GM19397 (cell line): ENCODE data around the gene CDKAL1.

Experiments
- ATAC-seq: cut with Tn5 transposase; IDR thresholded peaks from one replicate; pipeline ENCODE4 v1.9.1; 2021; ENCODE audit warnings: mild to moderate bottlenecking, moderate library complexity; ENCODE audit not compliant: unreplicated experiment

CDKAL1 gene

DNA sequence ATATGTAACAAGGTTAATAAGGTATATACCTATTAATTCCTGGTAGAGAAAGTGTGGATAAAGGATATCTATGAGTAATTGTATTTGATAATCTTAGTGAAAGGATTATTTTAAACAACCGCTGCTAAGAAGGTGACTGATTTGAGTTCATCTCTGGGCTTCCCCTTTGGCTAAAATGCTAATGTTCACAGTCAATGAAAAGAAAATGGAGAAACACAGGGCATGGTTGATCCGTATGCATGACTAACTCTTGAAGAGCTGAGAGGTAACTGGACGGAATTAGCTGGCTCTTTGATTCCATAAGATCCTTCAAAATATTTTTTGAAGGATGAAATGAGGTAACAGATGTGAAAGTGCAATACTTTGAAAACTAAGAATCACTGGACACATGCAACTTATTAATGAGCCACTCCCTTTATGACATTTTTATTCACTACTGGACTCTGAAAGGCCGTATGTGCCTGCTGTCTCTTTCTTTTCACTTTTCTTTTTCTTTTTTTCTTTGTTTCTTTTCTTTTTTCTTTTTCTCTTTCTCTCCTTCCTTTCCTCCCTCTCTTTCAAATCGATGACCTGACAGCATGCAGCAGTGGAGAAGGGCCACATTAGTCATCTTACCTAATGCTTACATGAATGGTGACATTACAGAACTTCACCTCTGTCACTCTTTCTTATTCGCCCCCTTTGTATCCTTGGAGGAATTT lies 464.6 kb downstream of the CDKAL1 start:
- no peak for ATAC-seq

DNA sequence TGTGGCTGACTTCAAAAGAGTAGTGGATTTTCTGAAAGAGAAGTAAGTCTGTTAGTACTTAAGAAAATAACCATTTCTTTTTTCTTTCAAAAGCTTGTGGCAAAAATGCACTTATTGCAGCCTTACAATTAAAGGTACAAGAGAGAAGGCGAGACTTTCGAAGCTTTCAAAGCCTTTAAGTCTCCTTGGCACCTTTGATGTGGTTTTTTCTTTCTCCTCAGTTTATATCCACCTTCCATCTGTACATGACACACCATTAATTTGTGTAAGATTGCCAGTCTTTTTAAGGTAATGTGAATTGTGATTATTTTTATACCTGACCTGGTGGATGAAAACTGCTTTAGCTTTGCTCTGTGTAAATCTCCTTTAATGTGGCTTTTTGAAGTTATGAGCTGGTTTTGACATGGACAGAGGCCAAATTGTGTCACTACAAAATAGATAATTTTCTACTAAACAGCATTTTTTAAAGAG lies 466.1 kb downstream of the CDKAL1 start:
- ATAC-seq = no peak

DNA sequence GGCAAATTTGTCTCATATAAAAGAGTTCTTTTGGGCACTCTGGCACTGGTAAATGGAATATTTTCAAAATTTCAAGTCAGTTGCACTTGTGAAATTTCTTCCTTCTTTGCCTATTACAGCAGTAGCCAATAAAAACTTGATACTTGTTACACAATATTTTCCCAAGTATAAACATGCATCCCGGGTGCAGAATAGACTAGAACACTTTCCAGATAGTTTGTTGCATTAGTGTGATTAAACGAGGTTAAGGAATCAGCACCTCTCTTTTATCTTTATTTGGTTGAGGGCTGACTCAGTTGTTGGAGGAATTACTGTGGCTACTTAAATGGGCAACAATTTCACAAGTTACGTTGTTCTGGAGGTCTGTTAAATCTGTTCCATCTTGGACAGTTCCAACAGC lies 467.5 kb downstream of the CDKAL1 start:
- no peak for ATAC-seq

DNA sequence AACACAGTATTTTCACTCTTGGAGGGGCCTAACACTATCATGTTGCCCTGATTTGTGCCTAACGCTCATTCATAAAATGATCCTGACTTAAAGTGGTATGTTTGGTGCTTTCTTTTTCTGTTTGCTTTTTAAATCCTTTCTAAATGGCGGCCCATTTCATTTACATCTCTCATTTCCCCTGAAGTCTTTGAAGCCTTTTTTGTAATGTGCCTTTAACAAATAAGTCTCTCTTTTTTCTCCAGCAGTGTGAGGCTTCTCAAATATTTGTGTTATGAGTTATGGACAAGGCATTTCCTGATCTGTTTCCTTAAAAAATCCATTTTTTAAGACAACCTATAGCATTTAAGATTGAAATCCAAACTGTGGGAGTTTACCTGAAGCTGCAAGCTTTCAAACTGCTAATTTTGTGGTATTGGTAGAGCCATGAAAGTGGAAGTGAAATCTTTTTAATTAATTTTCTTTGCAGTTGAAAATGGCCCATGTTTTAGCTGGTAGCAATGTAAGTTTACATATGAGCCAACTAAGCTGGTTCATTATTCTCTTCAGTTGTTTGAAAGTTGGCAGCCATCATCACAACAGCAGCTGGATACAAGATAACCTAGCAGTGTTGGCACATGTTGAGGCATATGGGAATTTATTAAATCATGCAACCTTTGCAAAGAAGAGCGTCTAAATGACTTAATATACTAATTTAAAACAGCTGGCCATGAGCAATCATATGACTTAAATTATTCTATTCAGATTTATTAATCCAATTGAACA lies 469.7 kb downstream of the CDKAL1 start:
- ATAC-seq = peak; percentile 70

DNA sequence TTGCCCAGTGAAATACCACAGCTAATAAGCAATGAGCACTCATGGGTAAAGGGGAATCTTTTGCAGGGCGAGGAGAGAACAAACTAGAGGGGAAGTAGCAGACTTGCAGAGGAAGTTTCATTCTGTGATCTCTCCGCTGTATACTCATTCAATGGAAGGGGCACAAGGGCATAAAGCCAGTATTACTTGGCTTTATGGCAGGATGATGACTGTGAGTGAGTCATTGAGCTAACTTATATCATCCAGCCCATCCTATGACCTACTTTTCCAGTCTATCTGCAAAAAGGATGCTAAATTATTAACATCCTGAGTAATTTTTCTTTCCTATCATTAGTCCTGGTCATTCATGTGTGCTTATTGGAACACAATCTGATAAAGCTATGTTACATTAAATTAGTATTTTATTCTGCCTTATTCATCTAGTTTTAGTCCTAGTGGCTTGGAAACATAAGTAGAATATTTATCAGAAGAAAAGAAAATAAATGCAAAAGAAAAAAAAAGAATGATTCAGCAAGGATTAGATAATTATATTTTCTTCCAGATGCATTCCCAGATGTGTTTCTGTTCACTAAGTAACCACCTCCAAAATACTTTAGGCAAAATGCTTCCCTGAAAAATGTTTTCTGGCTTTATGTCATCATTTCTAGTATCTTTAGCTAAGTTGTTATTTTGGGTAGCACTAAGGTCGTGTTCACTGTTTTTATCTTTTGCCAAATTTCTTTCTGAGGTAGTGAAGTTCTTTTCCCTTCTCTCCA lies 471.7 kb downstream of the CDKAL1 start:
- ATAC-seq = peak; percentile 58

DNA sequence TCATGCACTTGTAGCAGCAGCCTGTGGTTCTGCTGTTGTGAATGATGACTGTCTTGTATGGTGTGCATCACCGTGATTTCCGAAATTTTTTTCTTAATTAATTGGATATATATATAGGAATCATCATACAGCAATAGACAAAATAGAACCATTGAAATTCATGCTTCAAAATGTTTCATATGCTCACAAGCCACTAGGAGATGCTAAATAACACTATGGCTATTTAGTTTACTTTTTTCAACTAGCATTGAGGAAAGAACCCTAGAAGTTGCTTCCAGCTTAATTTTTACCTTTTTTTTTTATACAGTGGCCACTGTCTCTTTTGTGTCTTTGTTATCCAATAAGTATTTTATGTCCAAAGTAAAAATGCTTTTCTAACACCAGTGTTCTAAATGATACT lies 485.4 kb downstream of the CDKAL1 start:
- ATAC-seq = no peak

DNA sequence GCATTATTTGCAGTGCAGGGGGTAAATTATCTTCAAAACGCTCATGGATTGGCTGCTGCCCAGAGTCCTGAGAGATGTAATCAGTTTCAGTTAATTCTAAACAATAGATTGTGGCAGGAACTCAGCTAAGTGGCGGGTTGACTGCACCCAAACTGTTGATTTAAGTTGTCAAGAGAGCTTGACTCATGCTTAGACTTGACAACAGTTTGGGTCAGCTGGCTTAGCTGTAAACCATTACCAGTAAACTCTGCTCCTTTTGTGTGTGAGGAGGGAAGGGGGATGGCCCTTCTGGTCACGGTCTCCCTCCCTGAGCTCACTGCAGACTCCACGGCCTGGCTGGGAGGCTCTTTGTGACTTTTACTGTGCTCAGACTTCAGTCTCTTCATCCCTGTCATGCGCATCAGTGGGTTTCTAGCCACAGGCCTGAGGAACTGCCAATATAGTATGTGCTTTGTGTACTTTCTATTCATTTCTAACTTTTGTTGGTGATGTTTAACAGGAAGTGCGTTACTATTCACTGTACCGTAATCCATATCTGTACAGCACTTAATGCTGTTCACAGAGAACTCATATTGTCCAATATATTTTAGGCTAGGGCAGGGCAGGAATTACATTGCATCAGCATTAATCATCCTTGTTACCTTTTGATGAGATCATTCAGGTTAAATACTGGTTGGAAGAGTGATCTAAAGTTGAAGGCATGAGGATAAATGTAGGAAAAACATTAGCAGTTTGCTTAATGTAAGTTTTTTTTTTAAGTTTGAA lies 488.3 kb downstream of the CDKAL1 start:
- ATAC-seq = peak; percentile 97

DNA sequence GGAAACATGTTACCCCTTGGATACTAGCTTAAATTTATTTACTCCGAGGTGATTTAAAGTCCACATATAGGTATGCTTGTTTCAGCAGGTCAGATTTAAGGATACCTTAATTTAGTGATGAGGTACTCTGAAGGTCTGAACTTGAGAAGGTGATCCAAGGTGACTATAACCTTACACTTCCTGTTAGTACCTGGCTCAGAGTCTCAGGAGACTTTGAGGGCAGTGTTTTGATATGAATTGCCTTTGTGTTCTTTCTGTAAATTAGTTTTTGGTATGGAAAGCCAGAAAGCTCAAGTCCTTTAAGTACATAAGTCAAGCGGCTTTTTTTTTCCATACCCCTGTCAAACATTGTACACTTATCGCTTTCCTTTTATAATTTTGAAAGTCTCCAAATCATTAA lies 489.0 kb downstream of the CDKAL1 start:
- ATAC-seq = no peak

DNA sequence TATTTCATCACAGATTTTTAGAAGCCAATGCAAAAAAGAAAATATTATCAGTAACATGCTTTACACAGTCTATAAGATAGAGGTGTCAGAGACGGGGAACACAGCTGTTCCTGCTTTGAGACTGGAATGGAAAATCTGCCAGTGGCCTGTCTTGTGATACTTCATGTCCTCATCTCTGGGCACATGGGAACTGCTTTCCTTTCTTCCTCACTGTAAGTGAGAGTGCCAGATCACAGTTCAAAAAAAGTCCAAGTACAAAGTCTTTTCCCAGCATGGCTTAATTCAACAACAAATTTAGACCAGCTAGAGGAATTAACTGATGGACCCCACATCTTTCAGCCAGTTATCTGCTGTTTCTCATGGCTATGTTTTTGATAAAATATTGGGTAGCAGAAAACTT lies 490.4 kb downstream of the CDKAL1 start:
- ATAC-seq = no peak

DNA sequence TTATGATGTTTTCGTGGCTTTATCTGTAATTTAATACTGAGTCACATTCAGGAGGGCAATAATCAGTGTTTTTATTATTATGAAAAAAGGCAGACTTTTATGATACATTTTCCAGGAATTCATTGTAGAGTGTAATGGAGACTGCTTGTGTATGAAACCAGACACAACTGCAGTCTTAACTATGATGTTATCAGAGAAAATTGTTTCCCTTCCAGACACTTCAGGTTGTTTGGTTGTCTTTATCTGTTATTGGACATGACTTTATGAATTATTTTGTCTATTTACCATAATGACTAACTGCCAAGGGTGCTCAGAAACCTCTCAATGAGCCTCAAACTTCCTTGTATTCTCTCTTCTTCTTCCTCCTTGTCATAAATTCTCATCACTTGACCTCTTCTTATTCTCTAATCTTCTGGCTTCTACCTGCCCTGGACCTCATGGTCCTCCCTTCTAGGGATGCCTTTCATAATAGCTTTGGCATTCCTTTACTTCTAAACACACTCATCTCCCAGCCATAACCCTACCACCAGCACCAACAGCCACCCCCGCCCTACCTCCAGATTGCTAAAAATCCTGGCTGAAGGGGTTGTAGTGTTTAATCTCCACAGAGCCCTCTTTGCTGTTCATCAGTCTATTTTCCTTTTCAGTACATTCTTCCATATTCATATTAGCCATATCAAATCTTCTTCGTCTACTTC lies 492.5 kb downstream of the CDKAL1 start:
- no peak for ATAC-seq

DNA sequence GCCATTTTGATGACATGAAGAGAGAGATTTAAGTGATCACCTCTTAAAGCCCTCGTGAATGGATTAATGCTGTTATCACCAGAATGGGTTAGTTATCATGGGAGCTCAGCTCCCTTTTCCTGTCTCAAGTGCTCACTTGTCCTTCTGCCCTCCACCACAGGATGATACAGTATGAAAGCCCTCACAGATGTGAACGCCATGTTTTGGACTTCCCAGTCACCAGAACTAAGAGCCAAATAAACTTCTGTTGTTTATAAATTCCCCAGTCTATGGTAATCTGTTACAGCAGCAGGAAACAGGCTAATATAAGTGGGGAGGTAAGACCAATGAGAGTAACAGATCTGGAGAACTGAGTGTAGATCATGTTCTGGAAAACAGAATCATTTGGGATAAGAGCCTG lies 493.2 kb downstream of the CDKAL1 start:
- no peak for ATAC-seq

DNA sequence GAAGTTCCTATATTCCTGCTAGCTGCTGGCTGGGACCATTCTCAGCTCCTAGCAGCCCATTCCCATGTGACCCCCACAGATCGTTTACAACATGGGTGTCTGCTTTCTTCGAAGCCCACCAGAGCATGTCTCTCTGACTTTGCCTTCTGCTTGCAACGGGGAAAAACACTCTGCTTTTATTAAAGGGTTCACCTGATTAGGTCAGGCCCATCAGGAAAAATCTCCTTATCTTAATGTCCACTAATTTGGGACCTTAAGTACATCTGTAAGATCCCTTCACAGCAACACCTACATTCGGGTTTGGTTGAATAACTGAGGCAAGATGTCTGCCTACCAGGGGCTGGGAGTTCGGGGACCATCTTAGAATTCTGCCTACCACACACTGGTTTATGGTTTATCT lies 496.9 kb downstream of the CDKAL1 start:
- no peak for ATAC-seq

DNA sequence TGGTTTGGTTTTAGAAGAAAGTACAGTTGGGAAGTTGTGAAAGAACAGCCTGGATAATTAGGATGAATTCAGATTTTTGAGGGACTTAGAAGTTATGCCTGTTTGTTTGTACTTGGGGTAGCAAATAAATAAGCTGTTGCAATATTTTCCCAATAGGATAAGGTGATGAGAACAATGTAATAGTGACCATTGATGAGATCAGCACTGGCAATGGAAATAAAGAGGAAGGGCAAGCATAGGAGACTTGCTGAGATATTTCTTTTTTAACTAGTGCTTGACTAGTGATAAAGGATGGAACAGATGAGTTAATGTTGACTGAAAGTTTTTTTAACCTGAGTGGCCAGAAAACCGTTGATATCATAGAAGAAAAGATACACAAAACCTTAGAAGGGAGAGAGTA lies 498.8 kb downstream of the CDKAL1 start:
- ATAC-seq = no peak

DNA sequence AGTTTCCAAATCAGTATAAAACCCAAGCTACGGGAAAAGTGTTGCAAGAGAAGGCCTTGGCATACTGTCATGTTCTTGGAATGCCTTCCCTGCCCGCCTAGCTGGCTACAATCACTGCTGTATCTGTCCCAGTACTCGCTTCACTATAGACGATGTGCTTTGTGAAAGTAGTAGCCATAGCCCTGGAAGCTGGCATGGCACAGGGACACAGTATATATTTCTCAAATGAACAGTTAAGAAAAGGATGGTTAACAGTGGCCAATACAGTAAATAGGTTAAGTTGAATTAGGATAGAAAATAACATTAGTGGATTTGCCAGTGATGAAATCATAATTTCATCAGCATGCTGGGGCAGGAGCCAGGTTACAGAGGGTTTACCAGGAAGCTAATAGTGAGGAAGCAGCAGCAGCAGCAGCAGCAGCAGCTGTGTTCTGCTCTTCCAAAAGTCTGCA lies 499.3 kb downstream of the CDKAL1 start:
- ATAC-seq = no peak

DNA sequence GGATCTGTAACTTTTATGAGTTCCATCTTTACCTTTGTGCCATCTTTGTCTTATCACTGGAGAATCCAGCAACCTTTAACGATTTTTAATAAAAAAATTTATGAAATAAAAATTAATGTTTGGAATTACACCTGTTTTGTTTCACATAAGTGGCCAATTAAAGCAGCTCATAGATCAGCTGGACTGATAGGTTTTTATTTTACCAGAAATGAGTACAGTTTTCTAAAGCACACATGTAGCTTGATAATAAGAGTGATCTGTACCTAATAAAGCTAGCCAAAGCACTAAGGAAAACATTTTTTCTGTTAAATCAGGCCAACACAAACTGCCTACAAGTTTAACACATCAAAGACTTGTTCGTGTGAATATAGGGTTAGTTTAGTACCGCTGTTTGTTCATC lies 500.1 kb downstream of the CDKAL1 start:
- no peak for ATAC-seq

DNA sequence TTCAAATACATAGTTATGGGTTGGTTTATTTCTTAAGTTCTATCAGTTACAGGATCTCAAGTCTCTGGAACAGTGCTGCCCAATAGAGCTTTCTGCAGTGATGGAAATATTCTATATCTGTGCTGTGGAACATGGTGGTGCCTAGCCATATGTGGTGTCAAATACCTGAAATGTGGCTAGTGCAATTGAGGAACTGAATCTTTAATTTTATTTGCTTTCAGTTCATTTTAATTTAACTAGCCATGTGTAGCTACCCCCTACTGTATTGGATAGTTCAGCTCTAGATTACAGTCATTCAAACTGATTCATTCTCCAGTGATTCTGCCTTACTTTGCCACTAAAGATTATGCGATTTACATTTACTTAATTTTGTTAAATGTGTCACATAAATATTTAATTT lies 503.2 kb downstream of the CDKAL1 start:
- no peak for ATAC-seq

DNA sequence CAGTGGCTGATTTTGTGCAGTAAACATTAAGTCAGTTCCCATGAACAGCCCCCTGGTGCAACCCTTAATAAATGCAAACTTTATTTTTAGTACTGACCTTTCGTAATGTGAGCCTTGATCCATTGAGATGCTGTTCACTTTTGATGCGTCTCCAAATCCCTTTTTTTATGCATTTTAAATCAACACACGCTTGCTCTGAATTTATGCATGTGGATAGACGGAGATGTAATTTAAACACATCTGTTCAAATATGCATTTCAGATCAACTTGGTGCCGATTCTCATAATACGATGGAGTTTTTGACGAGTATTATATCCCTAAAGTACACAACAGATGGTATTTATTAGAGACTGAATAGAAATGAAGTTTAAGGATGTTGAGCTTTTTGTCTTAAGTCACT lies 505.7 kb downstream of the CDKAL1 start:
- ATAC-seq = no peak

DNA sequence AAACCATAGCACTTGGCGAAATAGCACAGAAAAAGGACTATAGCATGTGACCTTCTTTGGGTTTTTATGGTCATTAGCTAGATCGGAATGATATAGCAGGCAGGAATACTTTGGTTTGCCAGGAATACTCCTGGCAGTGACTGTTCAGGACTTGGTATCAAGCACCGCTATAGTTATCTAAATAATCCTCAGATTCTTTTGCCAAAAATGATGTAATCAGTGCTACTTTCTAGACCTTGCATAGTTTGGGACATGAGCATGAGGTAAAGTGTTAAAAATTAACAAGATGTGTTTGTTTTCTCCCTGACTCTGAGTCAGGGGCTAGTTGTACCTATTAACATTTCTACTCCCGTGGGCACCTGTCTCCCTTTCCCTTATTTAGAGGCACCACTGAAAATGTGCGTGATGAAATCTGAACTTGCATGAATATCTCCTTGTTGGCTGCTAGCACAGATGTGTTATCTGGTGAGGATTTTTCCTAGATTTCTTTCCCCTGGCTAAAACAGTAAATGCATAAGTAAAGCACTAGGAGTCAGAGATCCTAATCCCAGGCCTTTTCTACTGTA lies 511.0 kb downstream of the CDKAL1 start:
- no peak for ATAC-seq

DNA sequence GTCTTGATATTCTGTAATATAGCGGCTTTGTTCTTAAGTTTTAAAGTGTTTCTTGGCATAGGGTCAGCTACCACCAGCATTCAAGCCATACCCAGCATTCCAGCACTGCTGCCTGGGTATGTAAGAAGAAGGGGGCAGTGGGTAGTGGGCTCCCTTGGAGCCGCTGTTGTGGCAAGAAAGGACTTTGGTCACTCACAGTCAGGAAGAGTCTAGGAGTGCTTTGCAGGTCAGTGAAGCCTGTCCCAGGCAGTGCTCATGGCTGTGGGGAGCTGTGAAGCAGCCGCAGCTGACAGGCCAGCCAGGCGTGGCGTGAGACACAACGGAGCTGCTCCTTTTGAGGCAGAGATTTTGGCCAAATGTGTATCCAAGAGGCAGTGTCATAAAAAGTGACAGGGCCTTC lies 512.0 kb downstream of the CDKAL1 start:
- ATAC-seq = no peak

DNA sequence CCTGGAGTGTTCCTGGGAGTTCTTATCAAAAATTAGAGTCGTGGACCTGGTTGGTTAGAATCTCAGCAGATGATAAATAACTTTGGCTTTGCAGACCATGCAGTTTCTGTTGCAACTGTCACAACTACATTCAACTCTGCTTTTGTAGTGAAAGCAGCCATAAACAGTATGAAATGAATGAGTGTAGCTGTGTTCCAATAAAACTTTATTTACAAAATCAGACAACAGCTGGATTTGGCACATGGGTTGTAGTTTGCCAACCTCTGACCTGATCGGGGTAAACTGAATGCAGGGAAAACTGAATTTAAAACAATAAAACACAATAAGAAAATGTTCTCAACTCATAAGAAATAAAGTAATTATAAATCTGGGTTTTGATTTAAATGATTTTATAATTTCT lies 513.8 kb downstream of the CDKAL1 start:
- ATAC-seq = no peak
